T-cell (primary cell): ENCODE measurements around the gene CHST3. TPM values are rescaled to one million over a fixed set of nuclear protein-coding genes. Genes with fewer than 3 reads are reported as not detected.

Source experiments
- ATAC-seq, 4 experiments: fragments of 200-7000 bp in 3 of 4; fragments of 150-1000 bp in 1 of 4; cut with Tn5 transposase; replicated peaks in 1 of 4; 1 replicate in 3 of 4; 2 replicates in 1 of 4; pipeline ENCODE4 v1.10.0; 2021; ENCODE audit warnings: moderate library complexity in 3 of 4, mild to moderate bottlenecking in 2 of 4, moderate number of reproducible peaks in 1 of 4
- CTCF ChIA-PET, 2 donors: fragments of 300-600 bp; sonication (Branson Sonifier 250); formaldehyde crosslinking; loops; one replicate each; lab custom pipeline; 2022; ENCODE audit warnings: antibody characterized with exemption in 2 of 2; lab: Charles Lee
- POLR2A ChIA-PET, 2 donors: fragments of 300-600 bp; sonication (Branson Sonifier 250); formaldehyde crosslinking; loops; one replicate each; lab custom pipeline; 2022; ENCODE audit warnings: antibody characterized with exemption in 2 of 2; lab: Charles Lee
- DNase-seq, 35 experiments: peaks; one replicate each; pipeline versions ENCODE4 v3.0.0 to v3.0.0-alpha.2; 2013 to 2023
- H3K27ac ChIP-seq: one replicate; pipeline ENCODE4 v1.5.1; 2013; ENCODE audit warnings: low read length
- H3K27me3 ChIP-seq, 2 experiments: replicated peaks in 1 of 2; 1 replicate in 1 of 2; 2 replicates in 1 of 2; pipeline versions ENCODE4 v1.6.1 to v1.7.0; 2013; ENCODE audit warnings: low read length in 1 of 2, mixed read lengths in 1 of 2; ENCODE audit not compliant: control insufficient read depth in 2 of 2, insufficient read depth in 2 of 2; ENCODE audit errors: extremely low read depth in 1 of 2
- H3K36me3 ChIP-seq, 2 donors: 1 replicate in 1 of 2; 2 replicates in 1 of 2; pipeline versions ENCODE4 v1.6.1 to v1.7.0; 2013; ENCODE audit warnings: low read length in 1 of 2; ENCODE audit not compliant: control insufficient read depth in 2 of 2, insufficient read depth in 1 of 2; ENCODE audit errors: extremely low read depth in 1 of 2
- H3K4me1 ChIP-seq, 2 experiments: 1 replicate in 1 of 2; 2 replicates in 1 of 2; pipeline versions ENCODE4 v1.6.1 to v1.7.0; 2013; ENCODE audit warnings: low read length in 2 of 2, mixed read lengths in 1 of 2; ENCODE audit not compliant: insufficient read depth in 2 of 2, control insufficient read depth in 1 of 2; ENCODE audit errors: extremely low read depth in 1 of 2
- H3K4me3 ChIP-seq, 2 donors: 1 replicate in 1 of 2; 2 replicates in 1 of 2; pipeline versions ENCODE4 v1.5.1 to v1.7.0; 2013; ENCODE audit warnings: mild to moderate bottlenecking in 2 of 2, low read length in 1 of 2, moderate library complexity in 1 of 2; ENCODE audit not compliant: control insufficient read depth in 1 of 2; ENCODE audit errors: extremely low read depth in 1 of 2
- H3K9me3 ChIP-seq: 2 replicates; pipeline ENCODE4 v1.7.0; 2013
- H3K27ac Mint-ChIP-seq, 2 donors: one replicate each; pipeline ENCODE4 v1.8.0; 2020 to 2021; ENCODE audit warnings: mild to moderate bottlenecking in 2 of 2, mixed read lengths in 2 of 2
- H3K27me3 Mint-ChIP-seq, 2 donors: one replicate each; pipeline ENCODE4 v1.8.0; 2021 to 2022; ENCODE audit warnings: mixed read lengths in 2 of 2
- H3K36me3 Mint-ChIP-seq: one replicate; pipeline ENCODE4 v1.8.0; 2021; ENCODE audit warnings: mixed read lengths
- H3K4me1 Mint-ChIP-seq, 3 donors: one replicate each; pipeline ENCODE4 v1.8.0; 2020 to 2022; ENCODE audit warnings: mixed read lengths in 3 of 3, mild to moderate bottlenecking in 1 of 3
- H3K4me3 Mint-ChIP-seq, 3 donors: one replicate each; pipeline ENCODE4 v1.8.0; 2020 to 2022; ENCODE audit warnings: mild to moderate bottlenecking in 3 of 3, mixed read lengths in 3 of 3, moderate library complexity in 3 of 3
- H3K9me3 Mint-ChIP-seq, 3 donors: one replicate each; pipeline ENCODE4 v1.8.0; 2020 to 2022; ENCODE audit warnings: mixed read lengths in 3 of 3
- WGBS: methylation state at CpG from one replicate; pipeline ENCODE4 v1.1.5; 2013; ENCODE audit warnings: missing lambda C conversion rate; ENCODE audit not compliant: insufficient coverage; 5-methylcytosine and 5-hydroxymethylcytosine counted together
- total RNA-seq, 35 experiments: library from RNA in 6 of 35; stranded (reverse) in 6 of 35; fragments of 120-200 nt in 1 of 35; gene quantifications; one replicate each; pipeline versions ENCODE4 v1.2.1 to v1.2.4 and lab custom pipeline; 2013 to 2026

The CHST3 gene
- total RNA-seq, 5 donors from 2014 or later (not counting 1 experiment from before 2014, with no cell fraction given), result 0.09 to 0.10 (median 0.09) TPM; not detected in 2

GRCh38 chr10:71980181-71981014 lies 16.2 kb downstream of the CHST3 start:
- ChIA-PET POLR2A (no interaction called here), CTCF (no interaction called here)
- no peak overlapping the region for H3K27ac Mint-ChIP-seq

DNA sequence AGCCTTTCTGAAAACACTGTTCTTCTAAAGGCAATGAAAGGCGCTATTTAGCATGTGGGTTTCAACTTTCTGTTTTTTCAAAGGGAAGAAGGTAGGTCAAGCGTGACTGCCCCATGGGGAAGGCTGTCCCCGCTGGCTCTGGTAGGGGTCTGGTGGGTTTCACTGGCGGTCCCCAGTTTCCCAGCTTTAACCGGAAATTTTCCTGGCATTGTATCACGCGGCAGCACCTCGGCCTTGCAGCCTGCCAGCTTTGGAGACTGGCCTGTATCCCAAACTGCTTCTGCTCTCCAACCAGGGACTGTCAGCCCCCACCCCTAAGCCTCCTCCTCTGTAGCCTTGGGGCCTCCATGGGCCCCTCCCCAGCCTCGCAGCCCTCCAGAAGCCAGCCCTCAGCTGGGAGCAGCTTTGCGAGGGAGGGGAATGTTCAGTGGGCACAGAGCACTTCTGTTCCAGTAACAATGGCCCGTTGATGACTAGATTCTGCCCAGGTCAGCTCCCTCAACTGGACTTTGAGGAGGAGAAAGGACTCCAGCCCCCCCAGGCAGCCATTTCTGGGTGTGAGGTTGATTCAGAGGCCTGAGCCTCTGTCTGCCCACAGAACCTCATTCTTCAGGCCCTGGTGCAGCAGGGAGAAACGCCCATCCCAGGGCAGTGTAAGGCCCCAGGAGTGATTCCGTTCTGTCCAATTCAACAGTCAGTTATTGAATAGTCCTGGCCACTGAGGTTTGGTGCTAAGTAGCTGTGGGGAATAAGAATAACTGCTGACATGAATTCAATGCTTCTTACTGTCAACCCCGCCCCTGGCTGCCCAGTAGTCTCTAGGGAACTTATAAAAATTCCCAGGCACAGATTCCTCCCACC lies 17.1 kb downstream of the CHST3 start:
- no peak overlapping the region for H3K4me3 ChIP-seq
- Mint-ChIP-seq H3K27me3 (peaks cover 0 to 2% of the 10 kb centered on the region in 2 donors), H3K27ac (no peak overlapping the region), H3K4me3 (no peak overlapping the region), H3K9me3 (no peaks in the 10 kb centered on the region), H3K36me3 (no peaks in the 10 kb centered on the region), H3K4me1 (no peaks in the 10 kb centered on the region)
- no peaks in the 10 kb centered on the region for H3K36me3 ChIP-seq
- POLR2A ChIA-PET, result no interaction called here
- no peak overlapping the region for H3K27ac ChIP-seq
- peaks cover 0 to 13% of the 10 kb centered on the region in 2 experiments for H3K27me3 ChIP-seq
- H3K9me3 ChIP-seq, result no peaks in the 10 kb centered on the region
- WGBS, result 83% methylated on average over 12 of the region's 14 CpGs
- no peak for DNase-seq
- no peak for ATAC-seq
- CTCF ChIA-PET, result no interaction called here
- H3K4me1 ChIP-seq, result no peaks in the 10 kb centered on the region

More at GRCh38 chr10:71980181-71981014, 16.2 kb downstream of the CHST3 start:
- Mint-ChIP-seq H3K27me3 (peaks cover 0 to 2% of the 10 kb centered on the region in 2 donors), H3K9me3 (no peaks in the 10 kb centered on the region), H3K36me3 (no peaks in the 10 kb centered on the region), H3K4me3 (no peak overlapping the region), H3K4me1 (no peaks in the 10 kb centered on the region)
- no peaks in the 10 kb centered on the region for H3K9me3 ChIP-seq
- H3K36me3 ChIP-seq, result no peaks in the 10 kb centered on the region
- no peaks in the 10 kb centered on the region for H3K4me1 ChIP-seq
- WGBS, result 63% methylated on average over 3 of the region's 10 CpGs
- DNase-seq (no peak), ATAC-seq (no peak)
- no peak overlapping the region for H3K27ac ChIP-seq
- H3K27me3 ChIP-seq, result peaks cover 0 to 18% of the 10 kb centered on the region in 2 experiments
- H3K4me3 ChIP-seq, result no peak overlapping the region

DNA sequence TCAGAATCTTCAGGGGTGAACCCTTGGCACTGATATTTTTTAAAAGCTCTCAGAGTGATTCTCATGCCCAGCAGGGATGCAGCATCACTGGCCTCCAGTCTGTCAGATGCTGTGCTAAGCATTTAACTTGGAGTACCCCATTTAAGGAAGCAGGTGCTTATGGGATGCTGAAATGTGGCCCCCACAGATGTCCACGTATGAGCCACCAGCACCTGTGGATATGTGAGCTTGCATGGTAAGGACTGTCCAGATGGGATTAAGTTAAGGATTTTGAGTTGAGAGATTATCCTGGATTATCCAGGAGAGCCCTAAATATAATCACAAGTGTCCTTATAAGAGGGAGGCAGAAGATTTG lies 17.7 kb downstream of the CHST3 start:
- H3K4me3 ChIP-seq, result no peak overlapping the region

DNA sequence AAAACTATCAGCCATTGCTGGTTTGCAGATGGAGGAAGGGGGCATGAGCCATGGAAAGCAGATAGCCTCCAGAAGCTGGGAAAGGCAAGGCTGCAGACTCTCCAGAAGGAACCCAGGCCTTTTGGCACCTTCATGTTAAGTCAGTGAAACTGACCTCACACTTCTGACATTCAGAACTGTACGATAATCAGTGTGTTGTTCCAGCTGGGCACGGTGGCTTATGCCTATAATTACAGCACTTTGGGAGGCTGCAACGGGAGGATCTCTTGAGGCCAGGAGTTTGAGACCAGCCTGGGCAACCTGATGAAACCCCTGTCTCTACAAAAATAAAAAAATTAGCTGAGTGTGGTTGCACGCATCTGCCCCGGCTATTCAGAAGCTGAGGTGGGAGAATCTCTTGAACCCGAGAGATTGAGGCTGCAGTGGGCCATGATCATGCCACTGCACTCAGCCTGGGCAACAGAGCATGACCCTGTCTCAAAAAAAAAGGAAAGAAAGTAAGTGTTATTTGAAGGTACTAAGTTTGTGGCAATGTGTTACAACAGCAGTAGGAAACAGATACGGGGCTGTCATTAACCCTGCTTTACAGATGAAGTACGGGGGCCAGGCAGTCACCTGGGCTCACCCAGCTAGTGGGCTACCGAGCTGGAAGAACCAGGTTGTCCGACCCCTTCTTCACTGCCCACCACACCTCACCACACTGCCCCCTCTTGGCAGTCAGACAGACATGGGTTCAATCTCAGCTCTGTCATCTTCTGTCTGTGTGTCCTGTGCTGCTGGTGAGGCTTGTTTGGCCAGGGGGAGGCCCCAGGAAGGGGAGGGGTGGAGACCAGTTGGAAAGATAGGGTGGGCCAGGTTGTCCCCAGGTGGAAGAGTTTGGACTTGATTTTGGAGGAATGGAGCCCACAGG lies 18.3 kb downstream of the CHST3 start:
- DNase-seq, result no peak
- Histone ChIP-seq H3K4me1 (no peaks in the 10 kb centered on the region), H3K4me3 (no peak overlapping the region), H3K9me3 (no peaks in the 10 kb centered on the region), H3K36me3 (no peaks in the 10 kb centered on the region), H3K27me3 (peaks cover 0 to 17% of the 10 kb centered on the region in 2 experiments), H3K27ac (no peak overlapping the region)
- CTCF ChIA-PET, result no interaction called here
- peaks cover 0 to 2% of the 10 kb centered on the region in 2 donors for H3K27me3 Mint-ChIP-seq
- WGBS, result 84% methylated on average over 7 of the region's 10 CpGs
- no peaks in the 10 kb centered on the region for H3K36me3 Mint-ChIP-seq
- no peaks in the 10 kb centered on the region for H3K9me3 Mint-ChIP-seq
- H3K4me3 Mint-ChIP-seq, result no peak overlapping the region
- ATAC-seq, result no peak
- no peaks in the 10 kb centered on the region for H3K4me1 Mint-ChIP-seq
- POLR2A ChIA-PET, result no interaction called here
- H3K27ac Mint-ChIP-seq, result no peak overlapping the region

More for the DNA sequence above, 17.7 kb downstream of the CHST3 start:
- H3K36me3 ChIP-seq, result no peaks in the 10 kb centered on the region
- H3K27me3 ChIP-seq, result peaks cover 0 to 15% of the 10 kb centered on the region in 2 experiments
- H3K9me3 ChIP-seq, result no peaks in the 10 kb centered on the region
- ChIA-PET CTCF (no interaction called here), POLR2A (no interaction called here)
- H3K4me1 ChIP-seq, result no peaks in the 10 kb centered on the region
- ATAC-seq (no peak), DNase-seq (no peak)
- Mint-ChIP-seq H3K27me3 (peaks cover 0 to 2% of the 10 kb centered on the region in 2 donors), H3K4me3 (no peak overlapping the region), H3K27ac (no peak overlapping the region), H3K4me1 (no peaks in the 10 kb centered on the region), H3K9me3 (no peaks in the 10 kb centered on the region), H3K36me3 (no peaks in the 10 kb centered on the region)
- no CpG with 5 or more reads among the region's 1 CpG for WGBS
- H3K27ac ChIP-seq, result no peak overlapping the region

DNA sequence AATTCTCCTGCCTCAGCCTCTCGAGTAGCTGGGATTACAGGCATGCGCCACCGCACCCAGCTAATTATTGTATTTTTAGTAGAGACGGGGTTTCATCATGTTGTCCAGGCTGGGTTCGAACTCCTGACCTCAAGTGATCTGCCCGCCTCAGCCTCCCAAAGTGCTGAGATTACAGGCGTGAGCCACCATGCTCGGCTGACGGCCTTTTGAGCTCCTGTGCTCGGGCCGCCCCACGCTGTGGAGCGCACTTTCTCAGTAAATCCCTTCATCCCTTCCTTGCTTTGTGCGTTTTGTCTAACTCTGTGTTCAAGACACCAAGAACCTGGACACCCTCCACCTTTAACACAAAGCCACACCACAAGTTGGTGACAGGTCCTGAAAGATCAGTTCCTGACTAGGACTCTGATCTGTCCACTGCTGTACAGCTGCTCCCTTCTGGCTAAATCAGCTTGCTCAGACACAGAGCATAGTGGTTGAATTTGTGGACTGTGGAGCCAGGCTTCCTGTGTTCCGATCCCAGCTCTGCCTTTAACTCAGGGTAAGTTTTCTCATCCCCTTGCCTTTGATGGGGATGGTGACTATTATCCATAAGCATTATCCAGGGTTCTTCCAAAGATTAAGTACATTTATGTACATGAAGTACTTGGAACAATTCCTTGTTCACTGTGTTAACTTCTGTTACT lies 20.1 kb downstream of the CHST3 start:
- Histone ChIP-seq H3K36me3 (no peaks in the 10 kb centered on the region), H3K4me1 (no peaks in the 10 kb centered on the region), H3K4me3 (no peak overlapping the region), H3K27me3 (peaks cover 0 to 16% of the 10 kb centered on the region in 2 experiments), H3K9me3 (no peaks in the 10 kb centered on the region), H3K27ac (no peak overlapping the region)
- peak overlapping the region in 1 of 2 donors; percentile 34 for H3K27ac Mint-ChIP-seq
- no peak overlapping the region for H3K4me3 Mint-ChIP-seq
- H3K4me1 Mint-ChIP-seq, result no peaks in the 10 kb centered on the region
- POLR2A ChIA-PET, result interaction anchor here (0.6 kb wide), 2 partner anchors 113 to 271 kb away, joined by 3 to 4 read pairs; no protein-coding TSS in a partner anchor
- 84% methylated on average over 14 of the region's 15 CpGs for WGBS
- H3K36me3 Mint-ChIP-seq, result no peaks in the 10 kb centered on the region
- CTCF ChIA-PET, result interaction anchor here in 1 of 2 donors (0.5 kb wide), 1 partner anchor 203 kb away, joined by 5 read pairs; no protein-coding TSS in a partner anchor
- ATAC-seq, result no peak
- H3K9me3 Mint-ChIP-seq, result no peaks in the 10 kb centered on the region
- peaks cover 0 to 2% of the 10 kb centered on the region in 2 donors for H3K27me3 Mint-ChIP-seq
- DNase-seq, result no peak
